OCI-LY7 (cell line): ENCODE measurements around the gene CDH12.

ENCODE experiments used
- CTCF ChIP-seq: fragments of 200-600 bp; sonication (generic); conservative IDR thresholded peaks from 2 replicates; pipeline ENCODE4 v1.5.1; 2014; ENCODE audit warnings: mild to moderate bottlenecking, antibody characterized with exemption, low read length, moderate library complexity, mixed read lengths
- EZH2phosphoT487 ChIP-seq: fragments of 200-600 bp; sonication (generic); IDR thresholded peaks from 2 replicates; pipeline ENCODE4 v1.6.1; 2018; ENCODE audit warnings: low read depth, borderline replicate concordance, mild to moderate bottlenecking, mixed run types, antibody characterized with exemption, low read length, moderate library complexity, mixed read lengths

GRCh38 chr5:22351178-22351577, 502.0 kb downstream of the CDH12 start:
- TF ChIP-seq CTCF (no peak), EZH2phosphoT487 (no peak)
